ENCODE measurements around the gene TTC38.
"Not testable (repeated sequence)": the region's sequence is repeated elsewhere in the genome, so short reads cannot be mapped to it uniquely, and the experiment has no call there.

TTC38 gene

DNA sequence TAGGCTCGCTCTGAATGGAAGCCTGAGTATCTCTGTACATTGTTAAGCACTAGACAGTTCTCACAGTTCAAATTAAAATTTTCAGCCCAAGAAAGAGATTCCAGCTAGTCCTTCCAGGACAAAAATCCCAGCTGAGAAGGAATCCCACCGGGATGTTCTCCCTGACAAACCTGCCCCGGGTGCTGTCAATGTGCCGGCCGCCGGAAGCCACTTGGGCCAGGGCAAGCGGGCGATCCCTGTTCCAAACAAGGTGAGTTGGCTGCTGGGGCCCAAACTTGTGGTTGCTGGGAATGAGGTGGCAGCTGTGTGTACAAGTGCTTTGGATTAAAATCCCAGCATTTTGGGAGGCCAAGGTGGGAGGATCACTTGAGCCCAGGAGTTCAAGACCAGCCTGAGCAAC is 44.2 kb downstream of the TTC38 start:
- H3K27me3 ChIP-seq (ENCODE audit: control insufficient read depth, insufficient read depth, low read length) = no peaks in the 10 kb centered on the region
- H3K4me2 ChIP-seq (ENCODE audit: low read length) = no peak overlapping the region
- no peak for TF ChIP-seq CTCF (IDR thresholded peaks at IDR 0.05)
- H3K27ac ChIP-seq = no peak overlapping the region
- H3K79me2 ChIP-seq = no peaks in the 10 kb centered on the region
- no peak overlapping the region for H3K9ac ChIP-seq
- no peaks in the 10 kb centered on the region for H3K4me1 ChIP-seq
- H3K9me3 ChIP-seq (ENCODE audit: control insufficient read depth, low read length) = no peaks in the 10 kb centered on the region
- H3K4me3 ChIP-seq (ENCODE audit: low read depth, low read length) = no peak overlapping the region
- no peak overlapping the region for H2AFZ ChIP-seq
- H3K36me3 ChIP-seq (ENCODE audit: control insufficient read depth, insufficient read depth, low read length) = no peaks in the 10 kb centered on the region

GRCh38 chr22:46312848-46313247 is 45.0 kb downstream of the TTC38 start:
- not testable (repeated sequence) for H3K27ac ChIP-seq; H3K4me1 ChIP-seq; H3K9me3 ChIP-seq (ENCODE audit: control insufficient read depth, low read length); H3K79me2 ChIP-seq; H3K4me3 ChIP-seq (ENCODE audit: low read depth, low read length); H2AFZ ChIP-seq; H3K36me3 ChIP-seq (ENCODE audit: control insufficient read depth, insufficient read depth, low read length); H3K4me2 ChIP-seq (ENCODE audit: low read length); H3K27me3 ChIP-seq (ENCODE audit: control insufficient read depth, insufficient read depth, low read length); H3K9ac ChIP-seq

- no peak for TF ChIP-seq CTCF (IDR thresholded peaks at IDR 0.05)
- Histone ChIP-seq H3K36me3 (ENCODE audit: control insufficient read depth, insufficient read depth, low read length) (no peaks in the 10 kb centered on the region), H3K4me3 (ENCODE audit: low read depth, low read length) (no peak overlapping the region), H3K27me3 (ENCODE audit: control insufficient read depth, insufficient read depth, low read length) (no peaks in the 10 kb centered on the region), H3K9ac (no peak overlapping the region), H2AFZ (no peak overlapping the region), H3K9me3 (ENCODE audit: control insufficient read depth, low read length) (no peaks in the 10 kb centered on the region), H3K4me1 (no peaks in the 10 kb centered on the region), H3K4me2 (ENCODE audit: low read length) (no peak overlapping the region), H3K27ac (no peak overlapping the region), H3K79me2 (no peaks in the 10 kb centered on the region)
Observed at GRCh38 chr22:46315976-46316375, 48.2 kb downstream of the TTC38 start.

DNA sequence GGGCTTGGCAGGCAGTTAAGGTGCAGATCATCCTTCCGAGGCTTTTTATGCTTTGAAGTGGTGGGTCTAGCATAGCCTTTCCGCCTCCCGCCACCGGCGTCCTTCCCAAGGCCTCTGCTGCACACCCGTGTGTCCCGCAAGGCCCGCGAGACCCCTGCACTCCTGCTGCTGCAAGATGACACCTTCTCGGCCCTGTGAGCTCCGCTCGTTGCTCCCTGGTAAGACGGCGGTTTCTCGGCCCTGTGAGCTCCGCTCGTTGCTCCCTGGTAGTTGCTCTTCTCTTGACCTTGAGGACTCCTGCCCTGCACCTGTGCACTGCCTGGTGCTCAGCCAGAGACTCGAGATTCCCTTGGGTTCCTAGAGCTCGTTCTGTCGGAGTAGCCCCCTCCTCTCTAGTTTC is 49.8 kb downstream of the TTC38 start:
- H3K27me3 ChIP-seq (ENCODE audit: control insufficient read depth, insufficient read depth, low read length) = no peaks in the 10 kb centered on the region
- no peaks in the 10 kb centered on the region for H3K79me2 ChIP-seq
- H3K9ac ChIP-seq = no peak overlapping the region
- H3K36me3 ChIP-seq (ENCODE audit: control insufficient read depth, insufficient read depth, low read length) = no peaks in the 10 kb centered on the region
- H3K27ac ChIP-seq = no peak overlapping the region
- no peak overlapping the region for H3K4me2 ChIP-seq (ENCODE audit: low read length)
- no peak for TF ChIP-seq CTCF (IDR thresholded peaks at IDR 0.05)
- H2AFZ ChIP-seq = no peak overlapping the region
- H3K4me3 ChIP-seq (ENCODE audit: low read depth, low read length) = no peak overlapping the region
- H3K4me1 ChIP-seq = no peaks in the 10 kb centered on the region
- H3K9me3 ChIP-seq (ENCODE audit: control insufficient read depth, low read length) = no peaks in the 10 kb centered on the region

- H3K4me3 ChIP-seq (ENCODE audit: low read depth, low read length) = no peak overlapping the region
- no peak overlapping the region for H3K4me2 ChIP-seq (ENCODE audit: low read length)
- H3K9me3 ChIP-seq (ENCODE audit: control insufficient read depth, low read length) = no peaks in the 10 kb centered on the region
Observed at GRCh38 chr22:46318576-46318975, 50.8 kb downstream of the TTC38 start.

More at GRCh38 chr22:46318576-46318975, 50.8 kb downstream of the TTC38 start:
- Histone ChIP-seq H3K27me3 (ENCODE audit: control insufficient read depth, insufficient read depth, low read length) (no peaks in the 10 kb centered on the region), H3K9ac (no peak overlapping the region), H3K27ac (no peak overlapping the region), H2AFZ (no peak overlapping the region), H3K4me1 (no peaks in the 10 kb centered on the region), H3K36me3 (ENCODE audit: control insufficient read depth, insufficient read depth, low read length) (no peaks in the 10 kb centered on the region), H3K79me2 (no peaks in the 10 kb centered on the region)
- no peak for TF ChIP-seq CTCF (IDR thresholded peaks at IDR 0.05)

Measured in parathyroid adenoma (tissue), 2 donors.